Fibroblast of peridontal ligament (primary cell): ENCODE results near the gene S100A10.
A peak's percentile ranks its signal among the peaks of the same experiment; 100 is the strongest.

Source experiments
- DNase-seq: peaks from one replicate; pipeline ENCODE4 v3.0.0-alpha.2; 2010; ENCODE audit errors: extremely low read depth

S100A10 gene

GRCh38 chr1:151964510-151964909 lies 29.1 kb downstream of the S100A10 start:
- DNase-seq: no peak

GRCh38 chr1:151963288-151963687 lies 30.4 kb downstream of the S100A10 start:
- DNase-seq: no peak

GRCh38 chr1:151961833-151962232 lies 31.8 kb downstream of the S100A10 start:
- no peak for DNase-seq

GRCh38 chr1:151960780-151961513 lies 32.7 kb downstream of the S100A10 start:
- DNase-seq: no peak

GRCh38 chr1:151958959-151959358 lies 34.7 kb downstream of the S100A10 start:
- DNase-seq: no peak

GRCh38 chr1:151956957-151957497 lies 36.6 kb downstream of the S100A10 start:
- no peak for DNase-seq

GRCh38 chr1:151953409-151954094 lies 40.1 kb downstream of the S100A10 start:
- no peak for DNase-seq

- DNase-seq: no peak
These were observed 40.8 kb downstream of the S100A10 start for GRCh38 chr1:151952811-151953210.

GRCh38 chr1:151949371-151950193 lies 44.1 kb downstream of the S100A10 start:
- no peak for DNase-seq

GRCh38 chr1:151948506-151948905 lies 45.2 kb downstream of the S100A10 start:
- no peak for DNase-seq

- DNase-seq: no peak
These were observed 46.5 kb downstream of the S100A10 start for GRCh38 chr1:151947140-151947539.

- peak; percentile 99 for DNase-seq
These were observed 47.6 kb downstream of the S100A10 start for GRCh38 chr1:151945725-151946722.

- DNase-seq: no peak
These were observed 48.6 kb downstream of the S100A10 start for GRCh38 chr1:151944857-151945575.

GRCh38 chr1:151944126-151944856 lies 49.4 kb downstream of the S100A10 start:
- DNase-seq: no peak

GRCh38 chr1:151943591-151943990 lies 50.1 kb downstream of the S100A10 start:
- DNase-seq: no peak

GRCh38 chr1:151942882-151943281 lies 50.8 kb downstream of the S100A10 start:
- DNase-seq: peak; percentile 44

- DNase-seq: no peak
These were observed 53.1 kb downstream of the S100A10 start for GRCh38 chr1:151940541-151940940.

GRCh38 chr1:151939779-151940178 lies 53.9 kb downstream of the S100A10 start:
- no peak for DNase-seq

- DNase-seq: no peak
These were observed 54.5 kb downstream of the S100A10 start for GRCh38 chr1:151939141-151939540.

GRCh38 chr1:151936653-151937052 lies 57.0 kb downstream of the S100A10 start:
- no peak for DNase-seq
